ENCODE results near the gene ZNF189.
"Not testable (repeated sequence)": the region's sequence is repeated elsewhere in the genome, so short reads cannot be mapped to it uniquely, and the experiment has no call there.

ZNF189 gene

DNA sequence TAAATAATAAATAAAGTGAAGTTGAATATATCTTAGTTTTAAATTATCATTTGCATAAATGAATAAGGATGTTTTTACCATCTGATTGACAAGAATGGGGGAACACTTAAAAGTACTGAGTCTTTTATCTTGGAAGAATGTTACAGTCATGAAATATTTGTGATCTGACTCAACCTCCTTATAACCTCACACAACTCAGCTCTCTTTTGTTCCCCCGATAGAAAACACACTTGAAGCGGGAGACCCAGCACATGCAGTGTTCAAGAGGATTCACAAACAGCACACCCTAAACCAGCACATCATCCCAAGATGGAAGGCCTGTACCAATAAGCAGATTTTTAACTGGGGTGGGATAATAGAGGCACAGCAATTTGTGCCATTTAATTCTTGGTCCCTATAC is 29.4 kb upstream of the ZNF189 start:
- TF ChIP-seq GATA3 (IDR thresholded peaks at IDR 0.05; ENCODE audit: low read depth, low read length) (no peak), GATA2 (IDR thresholded peaks at IDR 0.05; ENCODE audit: low read depth, low read length) (no peak)

DNA sequence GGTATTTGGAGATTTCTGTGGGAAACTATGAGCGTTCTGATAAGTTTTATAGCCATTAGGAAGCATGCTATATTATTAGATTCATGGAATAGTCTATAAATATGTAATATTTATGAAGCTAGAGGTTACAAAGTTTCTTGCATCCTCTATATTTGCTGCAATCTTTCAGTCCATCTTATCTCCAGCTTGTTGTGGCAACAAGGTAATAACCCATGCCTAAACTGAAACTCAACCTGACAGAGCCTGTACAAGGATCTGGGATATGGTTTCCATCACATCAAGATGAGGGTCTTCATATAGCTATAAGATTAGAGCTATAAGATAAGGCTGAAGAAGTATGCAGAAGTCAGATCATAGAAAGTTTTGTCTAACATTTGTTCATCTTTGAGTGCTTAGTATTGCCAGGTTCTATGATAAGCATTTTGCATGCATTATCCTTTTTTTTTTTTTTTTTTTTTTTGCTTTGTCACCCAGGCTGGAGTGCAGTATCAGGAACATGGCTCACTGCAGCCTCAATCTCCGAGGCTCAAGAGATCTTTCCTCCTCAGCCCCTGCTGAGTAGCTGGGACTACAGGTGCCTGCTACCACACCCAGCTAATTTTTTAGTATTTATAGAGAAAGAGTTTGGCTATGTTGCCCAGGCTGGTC is 28.6 kb upstream of the ZNF189 start:
- no peak for TF ChIP-seq GATA3 (IDR thresholded peaks at IDR 0.05; ENCODE audit: low read depth, low read length)
- no peak for TF ChIP-seq GATA2 (IDR thresholded peaks at IDR 0.05; ENCODE audit: low read depth, low read length)

DNA sequence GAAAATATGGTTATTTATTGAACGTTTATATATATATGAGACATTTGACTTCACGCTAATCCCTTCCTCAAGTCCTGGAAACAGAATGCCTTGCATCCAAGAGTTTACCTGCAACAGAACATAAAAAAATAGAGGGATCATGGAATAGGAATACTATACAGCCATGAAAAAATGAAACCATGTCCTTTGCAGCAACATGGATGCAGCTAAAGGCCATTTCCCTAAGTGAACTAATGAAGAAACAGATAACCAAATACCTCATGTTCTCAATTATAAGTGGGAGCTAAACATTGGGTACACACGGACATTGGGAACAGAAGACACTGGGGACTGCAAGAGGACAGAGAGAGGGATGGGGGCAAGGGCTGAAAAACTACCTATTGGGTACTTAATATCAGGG is 26.8 kb upstream of the ZNF189 start:
- no peak for TF ChIP-seq GATA2 (IDR thresholded peaks at IDR 0.05; ENCODE audit: low read depth, low read length)
- TF ChIP-seq GATA3 (IDR thresholded peaks at IDR 0.05; ENCODE audit: low read depth, low read length): no peak

DNA sequence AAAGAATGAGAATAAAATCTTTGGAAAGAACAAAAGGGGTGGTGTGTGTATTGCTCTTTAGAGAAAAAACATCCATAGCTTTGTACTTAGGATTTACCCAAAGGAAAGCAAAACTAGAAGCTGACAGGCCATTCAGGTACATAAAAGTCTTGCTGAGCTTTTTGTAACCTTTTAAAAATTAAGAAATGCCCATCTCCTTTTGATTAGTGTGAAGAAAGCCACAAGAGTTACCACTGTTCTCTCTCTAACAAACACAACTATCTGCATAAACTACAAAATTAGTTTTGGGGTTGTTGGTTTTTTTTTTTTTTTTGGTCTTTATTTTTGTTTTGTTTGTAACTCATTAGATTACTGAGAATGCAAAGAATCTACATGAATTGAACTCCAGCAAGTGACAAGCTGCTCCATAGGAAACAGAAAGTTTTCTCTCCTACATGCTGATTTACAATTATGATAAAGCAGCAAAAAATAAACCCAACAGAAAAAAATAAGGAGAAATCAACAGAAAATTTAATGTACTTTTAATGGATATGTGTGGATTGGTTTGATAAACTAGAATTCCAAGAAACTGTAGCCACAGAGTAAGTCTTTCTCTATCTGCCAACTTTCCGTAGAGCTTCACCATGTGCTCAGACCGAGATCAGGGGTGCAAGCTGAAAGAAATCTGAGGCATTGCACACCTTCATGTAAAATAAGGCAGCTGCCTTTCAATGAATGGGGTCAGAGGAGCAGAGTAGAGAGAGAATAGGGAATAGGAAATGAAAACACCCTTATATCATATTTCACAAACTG is 26.1 kb upstream of the ZNF189 start:
- TF ChIP-seq GATA3 (IDR thresholded peaks at IDR 0.05; ENCODE audit: low read depth, low read length) (no peak), GATA2 (IDR thresholded peaks at IDR 0.05; ENCODE audit: low read depth, low read length) (no peak)

DNA sequence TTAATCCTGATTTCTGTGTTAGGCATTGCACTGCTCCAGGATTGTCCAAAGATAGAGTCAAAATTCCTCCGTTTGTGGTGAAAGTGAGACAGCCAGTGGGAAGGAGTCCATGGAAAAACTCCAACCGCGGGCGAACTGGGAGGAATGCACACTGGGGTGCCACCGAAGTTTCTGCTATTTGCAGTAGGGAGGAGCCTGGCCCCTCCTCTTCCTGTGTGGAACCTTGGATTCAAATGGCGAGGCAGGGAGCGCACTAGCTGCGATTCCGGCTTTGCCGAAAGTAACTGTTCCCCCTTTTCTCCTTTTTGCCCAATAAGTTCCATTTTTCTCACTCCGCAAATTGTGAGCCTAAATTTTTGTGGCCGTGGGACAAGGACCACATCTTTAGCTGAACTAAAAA is 23.1 kb upstream of the ZNF189 start:
- TF ChIP-seq GATA2 (IDR thresholded peaks at IDR 0.05; ENCODE audit: low read depth, low read length): no peak
- no peak for TF ChIP-seq GATA3 (IDR thresholded peaks at IDR 0.05; ENCODE audit: low read depth, low read length)

DNA sequence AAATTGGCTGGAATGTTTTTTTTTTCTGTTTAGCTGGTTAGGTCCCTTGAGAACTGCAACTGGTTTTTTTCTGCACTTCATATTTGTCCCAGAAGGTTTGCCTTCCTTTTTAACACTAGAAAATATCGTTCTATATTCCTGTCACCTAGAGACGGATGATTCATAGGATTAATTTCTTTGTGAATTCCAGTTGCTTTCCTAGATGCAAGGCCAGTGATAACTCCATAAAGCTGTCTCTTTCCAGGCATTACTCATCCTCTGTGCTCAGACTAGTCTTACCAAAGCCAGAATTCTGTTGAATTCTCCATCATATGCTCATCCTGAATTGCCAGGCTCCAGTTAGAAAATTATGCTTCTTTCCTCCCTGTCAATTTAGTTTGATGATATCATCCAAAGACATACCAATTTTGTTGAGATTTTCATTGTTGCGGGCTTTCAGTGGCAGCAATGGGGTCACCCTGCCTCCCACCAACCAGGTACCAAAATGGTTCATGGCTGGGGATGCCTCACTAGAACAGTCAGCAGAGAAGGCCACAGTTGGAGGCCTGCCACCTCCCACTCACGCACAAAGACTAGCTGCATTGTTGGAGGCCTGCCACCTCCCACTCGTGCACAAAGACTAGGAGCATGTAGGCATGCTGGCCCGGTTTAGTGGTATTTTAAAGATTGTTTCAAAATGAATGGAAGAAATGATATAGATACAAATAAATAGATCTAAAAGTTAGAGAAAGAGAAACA is 22.4 kb upstream of the ZNF189 start:
- TF ChIP-seq GATA3 (IDR thresholded peaks at IDR 0.05; ENCODE audit: low read depth, low read length) (no peak), GATA2 (IDR thresholded peaks at IDR 0.05; ENCODE audit: low read depth, low read length) (no peak)

DNA sequence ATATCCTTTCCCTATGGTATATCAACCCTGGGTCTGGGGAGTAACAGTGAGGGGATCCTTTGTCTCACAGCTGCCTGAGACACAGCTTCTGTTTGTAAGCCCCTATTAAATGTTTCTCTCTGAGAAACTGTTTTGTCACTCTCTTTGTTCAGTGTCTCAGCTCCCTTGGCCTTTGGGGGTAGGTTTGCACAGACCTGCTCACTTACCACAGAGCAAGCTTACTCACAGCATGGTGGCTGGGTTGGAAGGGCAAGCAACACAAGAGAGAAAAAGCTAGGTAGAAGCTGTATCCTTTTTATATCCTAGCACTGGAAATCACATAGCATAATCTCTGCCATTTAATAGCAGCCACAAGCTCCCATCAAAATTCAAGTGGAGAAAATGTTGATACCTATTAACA is 18.4 kb upstream of the ZNF189 start:
- TF ChIP-seq GATA2 (IDR thresholded peaks at IDR 0.05; ENCODE audit: low read depth, low read length) (no peak), GATA3 (IDR thresholded peaks at IDR 0.05; ENCODE audit: low read depth, low read length) (no peak)

DNA sequence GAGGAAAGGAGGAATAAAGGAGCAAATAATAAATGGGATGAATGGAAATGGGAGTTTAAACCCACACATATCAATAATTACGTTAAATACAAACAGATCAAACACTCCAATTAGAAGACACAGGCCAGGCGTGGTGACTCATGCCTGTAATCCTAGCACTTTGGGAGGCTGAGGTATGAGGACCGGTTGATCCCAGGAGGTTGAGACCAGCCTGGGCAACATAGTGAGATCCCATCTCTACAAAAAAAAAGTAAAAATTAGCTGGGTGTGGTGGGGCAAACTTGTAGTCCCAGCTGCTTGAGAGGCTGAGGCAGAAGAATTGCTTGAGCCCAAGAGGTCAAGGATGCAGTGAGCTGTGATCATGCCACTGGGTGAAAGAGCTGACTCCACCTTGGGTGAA is 17.5 kb upstream of the ZNF189 start:
- TF ChIP-seq GATA3 (IDR thresholded peaks at IDR 0.05; ENCODE audit: low read depth, low read length): no peak
- TF ChIP-seq GATA2 (IDR thresholded peaks at IDR 0.05; ENCODE audit: low read depth, low read length): no peak

DNA sequence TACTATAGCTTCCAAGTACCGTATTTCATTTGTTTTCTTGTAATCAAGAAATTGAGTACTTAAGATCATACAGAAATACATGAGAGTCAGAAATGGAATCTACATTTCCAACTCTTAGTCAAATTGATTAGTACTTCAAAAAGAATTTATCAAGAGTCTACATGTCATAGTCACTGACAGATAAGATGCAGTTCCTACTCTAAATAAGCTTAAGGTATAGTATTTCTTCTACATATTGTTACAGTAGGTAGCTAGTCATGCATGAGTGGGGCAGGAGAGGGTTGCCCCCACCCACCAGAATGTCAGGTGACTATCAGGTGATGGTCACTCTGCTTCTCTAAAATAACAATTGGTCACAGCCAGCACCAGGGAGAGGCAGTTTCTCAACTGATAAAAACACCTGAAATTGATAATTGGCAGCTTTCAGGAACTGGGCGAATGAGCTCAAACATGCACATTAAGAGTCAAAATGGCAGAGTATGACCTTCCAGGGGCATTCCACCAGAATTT is 16.8 kb upstream of the ZNF189 start:
- TF ChIP-seq GATA2 (IDR thresholded peaks at IDR 0.05; ENCODE audit: low read depth, low read length) (no peak), GATA3 (IDR thresholded peaks at IDR 0.05; ENCODE audit: low read depth, low read length) (no peak)

DNA sequence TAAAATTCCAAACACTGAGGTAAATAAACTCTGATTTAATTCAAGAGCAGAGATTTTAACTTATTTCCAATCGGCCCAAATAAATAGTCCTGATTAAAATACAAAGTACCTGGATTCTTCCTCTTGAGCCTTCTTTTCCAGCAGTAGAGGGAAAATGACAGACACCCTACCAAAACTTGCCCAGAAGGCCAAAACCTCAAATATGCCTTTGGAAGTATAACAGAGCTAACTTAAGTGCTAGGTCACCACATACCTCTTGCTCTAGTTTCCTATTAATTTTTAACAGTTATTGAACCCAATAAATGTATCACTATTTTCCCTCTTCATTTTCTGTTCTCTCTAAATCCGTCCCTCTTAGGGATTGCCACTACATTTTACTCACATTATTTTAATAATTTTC is 15.3 kb upstream of the ZNF189 start:
- TF ChIP-seq GATA2 (IDR thresholded peaks at IDR 0.05; ENCODE audit: low read depth, low read length): no peak
- TF ChIP-seq GATA3 (IDR thresholded peaks at IDR 0.05; ENCODE audit: low read depth, low read length): no peak

DNA sequence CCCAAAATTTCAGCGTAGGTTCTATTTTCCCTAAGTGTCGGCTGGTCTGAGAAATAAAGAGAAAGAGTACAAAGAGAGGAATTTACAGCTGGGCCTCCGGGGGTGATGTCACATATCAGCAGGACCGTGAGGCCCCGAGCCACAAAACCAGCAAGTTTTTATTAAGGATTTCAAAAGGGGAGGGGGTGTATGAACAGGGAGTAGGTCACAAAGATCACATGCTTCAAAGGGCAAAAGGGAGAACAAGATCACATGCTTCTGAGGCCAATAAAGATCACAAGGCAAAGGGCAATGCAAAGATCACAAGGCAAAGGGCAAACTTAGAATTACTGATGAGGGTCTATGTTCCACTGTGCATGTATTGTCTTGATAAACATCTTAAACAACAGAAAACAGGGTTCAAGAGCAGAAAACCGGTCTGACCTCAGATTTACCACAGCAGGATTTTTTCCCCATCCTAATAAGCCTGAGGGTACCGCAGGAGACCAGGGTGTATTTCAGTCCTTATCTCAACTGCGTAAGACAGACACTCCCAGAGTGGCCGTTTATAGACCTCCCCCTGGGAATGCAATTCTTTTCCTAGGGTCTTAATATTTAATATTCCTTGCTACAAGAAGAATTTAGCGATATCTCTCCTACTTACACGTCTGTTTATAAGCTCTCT is 13.6 kb upstream of the ZNF189 start, which contains the start of gene BAAT:
BAAT (minus strand) TSS at position 134 of the 664 bp plus-strand sequence. CDS start 13,602 bp downstream, outside the sequence.
- TF ChIP-seq GATA3, GATA2 (IDR thresholded peaks at IDR 0.05; ENCODE audit: low read depth, low read length): not testable (repeated sequence)

DNA sequence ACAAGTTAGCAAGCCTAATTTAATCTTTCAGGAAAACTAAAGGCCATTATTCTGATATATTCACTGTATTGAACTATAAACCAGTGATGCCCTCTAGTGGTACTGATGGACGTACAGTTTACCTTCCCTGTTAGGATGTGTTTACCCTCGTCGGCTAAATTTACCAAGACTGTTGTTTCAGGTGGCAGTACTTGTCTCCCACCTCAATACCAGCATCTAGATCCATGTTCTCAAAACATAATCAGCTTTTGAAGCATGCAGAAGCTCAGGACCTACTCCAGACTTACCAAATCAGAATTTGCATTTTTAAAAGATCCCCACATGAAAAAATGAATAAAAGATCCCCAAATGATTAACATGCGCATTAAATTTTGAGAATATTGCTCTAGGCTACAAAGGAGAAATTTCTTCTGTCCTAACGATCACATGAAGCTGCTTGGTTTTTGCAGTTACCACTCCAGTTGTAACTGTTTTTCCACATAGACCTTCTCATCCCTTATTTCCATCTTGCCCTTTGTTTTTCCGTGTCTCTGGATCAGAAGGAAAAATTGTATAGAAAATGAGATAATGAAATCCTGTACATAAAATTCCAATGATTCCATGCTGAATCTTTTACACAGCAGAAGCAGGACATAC is 10.7 kb upstream of the ZNF189 start:
- TF ChIP-seq GATA2 (IDR thresholded peaks at IDR 0.05; ENCODE audit: low read depth, low read length) (no peak), GATA3 (IDR thresholded peaks at IDR 0.05; ENCODE audit: low read depth, low read length) (no peak)

DNA sequence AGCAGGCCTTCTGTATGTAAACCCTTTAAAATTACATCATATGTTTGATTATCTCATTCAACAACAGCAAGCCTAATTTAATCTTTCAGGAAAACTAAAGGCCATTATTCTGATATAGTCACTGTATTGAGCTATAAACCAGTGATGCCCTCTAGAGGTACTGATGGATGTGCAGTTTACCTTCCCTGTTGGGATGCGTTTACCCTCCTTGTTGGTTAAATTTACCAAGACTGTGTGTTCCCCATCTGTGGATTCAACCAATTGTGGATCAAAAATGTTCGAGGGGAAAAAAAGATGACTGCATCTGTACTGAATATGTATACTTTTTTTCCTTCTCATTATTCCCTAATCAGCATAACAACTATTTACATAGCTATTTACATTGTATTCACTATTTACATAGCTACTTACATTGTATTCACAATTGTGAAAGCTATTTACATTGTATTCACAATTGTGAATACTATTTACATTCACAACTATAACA is 10.1 kb upstream of the ZNF189 start:
- TF ChIP-seq GATA2 (IDR thresholded peaks at IDR 0.05; ENCODE audit: low read depth, low read length) (no peak), GATA3 (IDR thresholded peaks at IDR 0.05; ENCODE audit: low read depth, low read length) (no peak)
